H1 (cell line): Measurements from ENCODE around the gene LRP5. TPM values are rescaled to one million over a fixed set of nuclear protein-coding genes. Genes with fewer than 3 reads are reported as not detected.

Experiments
- CTCF ChIA-PET: fragments of 300-600 bp; sonication (Branson Sonifier 250); formaldehyde crosslinking; loops from one replicate; lab custom pipeline; 2021; ENCODE audit not compliant: partially characterized antibody; lab: Charles Lee
- POLR2A ChIA-PET: fragments of 300-600 bp; sonication (Branson Sonifier 250); formaldehyde crosslinking; loops from one replicate; lab custom pipeline; 2021; ENCODE audit warnings: inconsistent platforms; ENCODE audit not compliant: partially characterized antibody; lab: Charles Lee
- DNase-seq, 2 experiments: peaks; one replicate each; pipeline versions ENCODE4 v3.0.0 to v3.0.0-alpha.2; 2010 to 2022; ENCODE audit warnings: low spot score in 2 of 2, low read depth in 1 of 2, mixed read lengths in 1 of 2
- FAIRE-seq: peaks from 2 replicates; lab custom pipeline; 2011; peaks lifted over from hg19 to GRCh38; lab: Jason Lieb, UNC
- H2AFZ ChIP-seq: 2 replicates; pipeline ENCODE4 v1.8.1; 2012; ENCODE audit warnings: low read length, inconsistent platforms
- H2AK5ac ChIP-seq: 2 replicates; pipeline ENCODE4 v1.6.1; 2013; ENCODE audit warnings: low read depth, low read length
- H2BK120ac ChIP-seq: replicated peaks from 2 replicates; pipeline ENCODE3; 2013; ENCODE audit warnings: low read depth, low read length, inconsistent platforms
- H2BK12ac ChIP-seq: 2 replicates; pipeline ENCODE4 v1.6.1; 2013; ENCODE audit warnings: low read depth, low read length
- H2BK15ac ChIP-seq: 2 replicates; pipeline ENCODE4 v1.6.1; 2013; ENCODE audit warnings: low read length
- H2BK20ac ChIP-seq: 2 replicates; pipeline ENCODE4 v1.6.1; 2013; ENCODE audit warnings: low read length
- H2BK5ac ChIP-seq: 2 replicates; pipeline ENCODE4 v1.6.1; 2013; ENCODE audit warnings: low read depth, low read length
- H3K14ac ChIP-seq: 2 replicates; pipeline ENCODE4 v1.6.1; 2013; ENCODE audit warnings: inconsistent platforms; ENCODE audit not compliant: insufficient read length
- H3K18ac ChIP-seq: 2 replicates; pipeline ENCODE4 v1.6.1; 2013; ENCODE audit warnings: low read length; ENCODE audit errors: extremely low read depth
- H3K23ac ChIP-seq: 2 replicates; pipeline ENCODE4 v1.6.1; 2013; ENCODE audit warnings: inconsistent platforms; ENCODE audit not compliant: insufficient read length
- H3K23me2 ChIP-seq: 2 replicates; pipeline ENCODE4 v1.6.1; 2013; ENCODE audit warnings: low read depth, low read length
- H3K27ac ChIP-seq: 2 replicates; pipeline ENCODE4 v1.6.1; 2011; ENCODE audit warnings: low read depth, low read length, inconsistent platforms
- H3K27me3 ChIP-seq, 4 experiments: replicated peaks in 1 of 4; 1 replicate in 1 of 4; 2 replicates in 3 of 4; pipeline versions ENCODE4 v1.6.1 to v1.8.1; 2011 to 2013; ENCODE audit warnings: low read length in 3 of 4, mild to moderate bottlenecking in 3 of 4, inconsistent platforms in 2 of 4, mixed read lengths in 2 of 4, moderate library complexity in 1 of 4; ENCODE audit not compliant: control insufficient read depth in 3 of 4, insufficient read depth in 3 of 4; ENCODE audit errors: extremely low read depth in 1 of 4
- H3K36me3 ChIP-seq, 4 experiments: 2 replicates each; pipeline versions ENCODE4 v1.6.1 to v1.8.1; 2011 to 2013; ENCODE audit warnings: mild to moderate bottlenecking in 4 of 4, low read length in 3 of 4, moderate library complexity in 2 of 4, control low read depth in 1 of 4, inconsistent platforms in 1 of 4; ENCODE audit not compliant: insufficient read depth in 4 of 4, control insufficient read depth in 2 of 4
- H3K4ac ChIP-seq: replicated peaks from 2 replicates; pipeline ENCODE3; 2013; ENCODE audit warnings: low read length, low read depth, mixed read lengths, inconsistent platforms; ENCODE audit not compliant: insufficient read length
- H3K4me1 ChIP-seq, 4 experiments: replicated peaks in 1 of 4; 1 replicate in 1 of 4; 2 replicates in 3 of 4; pipeline versions ENCODE4 v1.6.1 to v1.8.1; 2011 to 2013; ENCODE audit warnings: low read length in 3 of 4, inconsistent platforms in 2 of 4, mixed read lengths in 1 of 4; ENCODE audit not compliant: insufficient read depth in 4 of 4, control insufficient read depth in 3 of 4
- H3K4me2 ChIP-seq, 2 experiments: 2 replicates each; pipeline versions ENCODE4 v1.6.1 to v1.8.1; 2011 to 2013; ENCODE audit warnings: low read depth in 2 of 2, low read length in 2 of 2, control low read depth in 1 of 2, inconsistent platforms in 1 of 2, mild to moderate bottlenecking in 1 of 2; ENCODE audit not compliant: insufficient read depth in 1 of 2
- H3K4me3 ChIP-seq, 4 experiments: fragments of 200-600, 300-600 bp in 1 of 4; sonication (generic), shearing (Covaris generic), sonication (Bioruptor Twin) in 1 of 4; 2 replicates each; pipeline versions ENCODE4 v1.5.1 to v1.8.1; 2011 to 2016; ENCODE audit warnings: low read length in 4 of 4, low read depth in 3 of 4, control low read depth in 2 of 4, inconsistent platforms in 2 of 4, mild to moderate bottlenecking in 2 of 4, mixed read lengths in 1 of 4, moderate library complexity in 1 of 4; ENCODE audit not compliant: insufficient read depth in 2 of 4; ENCODE audit errors: extremely low read depth in 1 of 4
- H3K56ac ChIP-seq: replicated peaks from 2 replicates; pipeline ENCODE3; 2013; ENCODE audit warnings: low read depth, mild to moderate bottlenecking, mixed read lengths, low read length, inconsistent platforms; ENCODE audit not compliant: insufficient read length
- H3K79me1 ChIP-seq: 2 replicates; pipeline ENCODE4 v1.6.1; 2013; ENCODE audit warnings: low read depth, low read length, control low read depth
- H3K79me2 ChIP-seq, 2 experiments: 2 replicates each; pipeline versions ENCODE4 v1.6.1 to v1.8.1; 2012 to 2013; ENCODE audit warnings: low read length in 2 of 2, mild to moderate bottlenecking in 2 of 2, inconsistent platforms in 1 of 2; ENCODE audit not compliant: insufficient read depth in 2 of 2, control insufficient read depth in 1 of 2
- H3K9ac ChIP-seq, 4 experiments: replicated peaks in 1 of 4; 1 replicate in 1 of 4; 2 replicates in 3 of 4; pipeline versions ENCODE4 v1.6.1 to v1.8.1; 2011 to 2013; ENCODE audit warnings: low read depth in 3 of 4, low read length in 3 of 4, control low read depth in 2 of 4, mild to moderate bottlenecking in 2 of 4, moderate library complexity in 2 of 4, inconsistent platforms in 1 of 4; ENCODE audit errors: extremely low read depth in 1 of 4
- H3K9me3 ChIP-seq, 2 experiments: 2 replicates each; pipeline versions ENCODE4 v1.6.1 to v1.8.1; 2012 to 2013; ENCODE audit warnings: mild to moderate bottlenecking in 2 of 2, moderate library complexity in 2 of 2, control low read depth in 1 of 2, inconsistent platforms in 1 of 2, low read depth in 1 of 2, low read length in 1 of 2, mixed read lengths in 1 of 2; ENCODE audit not compliant: insufficient read depth in 2 of 2
- H4K20me1 ChIP-seq, 2 experiments: replicated peaks in 1 of 2; 2 replicates each; pipeline versions ENCODE3 to v1.8.1; 2011 to 2013; ENCODE audit warnings: inconsistent platforms in 2 of 2, low read length in 2 of 2, mild to moderate bottlenecking in 1 of 2; ENCODE audit not compliant: insufficient read depth in 2 of 2, control insufficient read depth in 1 of 2
- H4K5ac ChIP-seq: 2 replicates; pipeline ENCODE4 v1.6.1; 2013; ENCODE audit warnings: low read length, low read depth, mixed read lengths, inconsistent platforms; ENCODE audit not compliant: insufficient read length
- H4K8ac ChIP-seq: 2 replicates; pipeline ENCODE4 v1.8.0; 2013; ENCODE audit warnings: mild to moderate bottlenecking, moderate library complexity, low read length, inconsistent platforms; ENCODE audit not compliant: insufficient read depth; ENCODE audit errors: extremely low read depth
- H4K91ac ChIP-seq: replicated peaks from 2 replicates; pipeline ENCODE3; 2013; ENCODE audit warnings: low read length, mixed read lengths, inconsistent platforms; ENCODE audit not compliant: insufficient read length
- BRCA1 ChIP-seq: IDR thresholded peaks from 2 replicates; pipeline ENCODE4 v1.6.1; 2012; ENCODE audit warnings: low read depth, low read length, improper control_type of control experiment
- CEBPB ChIP-seq: IDR thresholded peaks from 2 replicates; pipeline ENCODE4 v1.6.1; 2012; ENCODE audit warnings: low read depth, low read length
- CHD1 ChIP-seq: IDR thresholded peaks from 2 replicates; pipeline ENCODE4 v1.6.1; 2012; ENCODE audit warnings: low read depth, low read length, improper control_type of control experiment
- E2F6 ChIP-seq: IDR thresholded peaks from 2 replicates; pipeline ENCODE4 v1.6.1; 2012; ENCODE audit warnings: inconsistent platforms
- GABPA ChIP-seq: IDR thresholded peaks from 2 replicates; pipeline ENCODE4 v1.6.1; 2011; ENCODE audit warnings: mild to moderate bottlenecking, low read length, moderate library complexity, borderline replicate concordance; ENCODE audit not compliant: insufficient read depth
- HDAC2 ChIP-seq, 2 experiments: fragments of 300-600 bp in 1 of 2; sonication (generic) in 1 of 2; IDR thresholded peaks; 2 replicates each; pipeline ENCODE4 v1.6.1; 2011 to 2012; ENCODE audit warnings: low read depth in 2 of 2, low read length in 2 of 2, mild to moderate bottlenecking in 2 of 2, moderate library complexity in 2 of 2, borderline replicate concordance in 1 of 2, inconsistent platforms in 1 of 2
- KDM5A ChIP-seq: fragments of 200-600 bp; IDR thresholded peaks from 2 replicates; pipeline ENCODE4 v1.7.1; 2012; ENCODE audit warnings: mild to moderate bottlenecking, low read length, inconsistent platforms, mixed read lengths
- RAD21 ChIP-seq, 2 experiments: IDR thresholded peaks in 1 of 2; conservative IDR thresholded peaks in 1 of 2; 2 replicates each; pipeline ENCODE4 v1.6.1; 2011; ENCODE audit warnings: low read depth in 2 of 2, low read length in 2 of 2, improper control_type of control experiment in 1 of 2, inconsistent platforms in 1 of 2, mild to moderate bottlenecking in 1 of 2, moderate library complexity in 1 of 2
- RXRA ChIP-seq: IDR thresholded peaks from 2 replicates; pipeline ENCODE4 v1.6.1; 2011; ENCODE audit warnings: low read depth, mild to moderate bottlenecking, low read length, moderate library complexity; ENCODE audit not compliant: insufficient read depth
- SP2 ChIP-seq: IDR thresholded peaks from 2 replicates; pipeline ENCODE4 v1.6.1; 2012; ENCODE audit warnings: mild to moderate bottlenecking, low read length, inconsistent platforms
- SUZ12 ChIP-seq: fragments of 200-600 bp; sonication (generic); IDR thresholded peaks from 2 replicates; pipeline ENCODE4 v1.6.1; 2012; ENCODE audit warnings: mild to moderate bottlenecking, inconsistent platforms, low read length, moderate library complexity, mixed read lengths
- TCF12 ChIP-seq: IDR thresholded peaks from 2 replicates; pipeline ENCODE4 v1.6.1; 2011; ENCODE audit warnings: low read depth, mild to moderate bottlenecking, low read length
- TEAD4 ChIP-seq: IDR thresholded peaks from 2 replicates; pipeline ENCODE4 v1.6.1; 2012; ENCODE audit warnings: low read depth, low read length, inconsistent platforms, mixed read lengths
- WGBS, 2 experiments: shearing (Covaris generic) in 1 of 2; methylation state at CpG; one replicate each; pipeline versions ENCODE4 v1.1.6 to v1.1.7; 2013 to 2015; ENCODE audit warnings: low lambda C conversion rate in 2 of 2, mixed read lengths in 2 of 2, inconsistent platforms in 1 of 2, low coverage in 1 of 2, missing lambda C conversion rate in 1 of 2; ENCODE audit not compliant: insufficient replicate concordance in 2 of 2, insufficient coverage in 1 of 2, insufficient read length in 1 of 2; ENCODE audit errors: extremely low coverage in 1 of 2, missing lambda C conversion rate in 1 of 2; 5-methylcytosine and 5-hydroxymethylcytosine counted together
- polyA plus RNA-seq, 7 experiments: library from polyadenylated mRNA; depleted of rRNA in 3 of 7; stranded (reverse) in 5 of 7; unstranded in 2 of 7; fragments of >200 nt in 5 of 7; fragments of 200-250 nt in 2 of 7; gene quantifications; 1 replicate in 5 of 7; 2 replicates in 1 of 7; 4 replicates in 1 of 7; pipeline versions ENCODE4 v1.2.1 to v1.2.3, GENCODE V29; 2011 to 2013; ENCODE audit warnings: missing spikeins in 2 of 7, mixed read lengths in 2 of 7
- total RNA-seq: library from RNA; stranded (reverse); fragmentation: NEBNext Ultra II Directional; extraction: Animal tissue kit (Norgen Biotek cat#: 25700); gene quantifications from 2 replicates; pipeline ENCODE4 v1.2.1, GENCODE V29; 2021

Gene LRP5
- total and polyA plus RNA-seq, 2 of the 8 experiments (the other 6 are each of a cell fraction or from before 2014, with no cell fraction given): 19.0 to 38.9 TPM

GRCh38 chr11:68347841-68348240, 35.5 kb downstream of the LRP5 start:
- peaks cover 5 to 13% (median 9%) of the 10 kb centered on the region in 4 experiments for H3K4me1 ChIP-seq
- no peak overlapping the region for H3K23ac ChIP-seq
- no peaks in the 10 kb centered on the region for H3K27me3 ChIP-seq
- no peak overlapping the region for H3K4me2 ChIP-seq
- DNase-seq: no peak
- H3K18ac ChIP-seq: no peak overlapping the region
- H2BK120ac ChIP-seq: no peak overlapping the region
- no peak overlapping the region for H3K56ac ChIP-seq
- H3K4me3 ChIP-seq: no peak overlapping the region
- no peak overlapping the region for H2BK15ac ChIP-seq
- H3K14ac ChIP-seq: no peak overlapping the region
- peaks cover 0 to 8% of the 10 kb centered on the region in 2 experiments for H4K20me1 ChIP-seq
- H4K8ac ChIP-seq: no peak overlapping the region; the same call in 1 of the 2 replicates
- no peak overlapping the region for H2BK12ac ChIP-seq
- peak overlapping the region; percentile 58; the same call in 1 of the 2 replicates for H2BK5ac ChIP-seq
- no peak overlapping the region for H3K27ac ChIP-seq
- H4K91ac ChIP-seq: no peak overlapping the region
- 95% methylated on average over 32 of the region's 32 CpGs; no CpG with 5 or more reads in 1 of the 2 experiments for WGBS, 2 experiments
- H3K79me1 ChIP-seq: peaks cover 9% of the 10 kb centered on the region
- H3K36me3 ChIP-seq: 0 out of 8 replicates have a peak, but pooled peaks cover 0 to 4% (median 0%) of the 10 kb centered on the region in 4 experiments
- H3K79me2 ChIP-seq: peaks cover 0 to 40% of the 10 kb centered on the region in 2 experiments; a peak in 3 of 4 replicates
- no peak overlapping the region for H2AK5ac ChIP-seq
- no peak overlapping the region for H2AFZ ChIP-seq
- no peaks in the 10 kb centered on the region; a peak in 1 of 4 replicates for H3K9me3 ChIP-seq
- no peak overlapping the region for H3K9ac ChIP-seq
- POLR2A ChIA-PET: interaction anchor here (1.6 kb wide), 1 partner anchor 22 kb away, joined by 3 read pairs; no protein-coding TSS in a partner anchor
- peaks cover 6% of the 10 kb centered on the region; the same call in 1 of the 2 replicates for H3K23me2 ChIP-seq
- no peak overlapping the region for H2BK20ac ChIP-seq
- FAIRE-seq: no peak
- CTCF ChIA-PET: interaction anchor here (2.3 kb wide), 1 partner anchor 22 kb away, joined by 7 read pairs; no protein-coding TSS in a partner anchor
- no peak overlapping the region for H3K4ac ChIP-seq
- no peak overlapping the region for H4K5ac ChIP-seq
- TF ChIP-seq TEAD4 (no peak), RXRA (no peak), CEBPB (no peak), TCF12 (no peak), KDM5A (no peak), SUZ12 (no peak), BRCA1 (no peak), SP2 (no peak), RAD21 (IDR thresholded peaks at IDR 0.05 in 1 of 2, conservative IDR thresholded peaks at IDR 0.05 in 1 of 2; ENCODE audit: low read depth in 2 of 2, low read length in 2 of 2) (no peak), GABPA (no peak), CHD1 (no peak), E2F6 (no peak), HDAC2 (IDR thresholded peaks at IDR 0.05; ENCODE audit: borderline replicate concordance in 1 of 2, low read depth in 2 of 2, low read length in 2 of 2) (no peak)
